PFSK-1 (cell line): ENCODE data around the gene ISM2.

Experiments used
- POLR2AphosphoS5 ChIP-seq: IDR thresholded peaks from 2 replicates; pipeline ENCODE4 v1.6.1; 2012; ENCODE audit warnings: low read depth, mild to moderate bottlenecking, control low read depth, low read length, moderate library complexity
- SIN3A ChIP-seq: IDR thresholded peaks from 2 replicates; pipeline ENCODE4 v1.6.1; 2012; ENCODE audit warnings: mild to moderate bottlenecking, low read length, moderate library complexity, borderline replicate concordance; ENCODE audit not compliant: insufficient read depth
- TAF1 ChIP-seq: IDR thresholded peaks from 2 replicates; pipeline ENCODE4 v1.6.1; 2012; ENCODE audit warnings: low read length, control low read depth, borderline replicate concordance; ENCODE audit not compliant: insufficient read depth
- TF ChIP-seq, protein P1 (sequence below), 2 experiments: IDR thresholded peaks; 2 replicates each; pipeline versions ENCODE4 v1.6.1 to v1.8.0; 2011 to 2012; ENCODE audit warnings: low read depth in 2 of 2, low read length in 2 of 2, control low read depth in 1 of 2, inconsistent platforms in 1 of 2, mild to moderate bottlenecking in 1 of 2, moderate library complexity in 1 of 2; ENCODE audit not compliant: insufficient read depth in 1 of 2

DNA sequence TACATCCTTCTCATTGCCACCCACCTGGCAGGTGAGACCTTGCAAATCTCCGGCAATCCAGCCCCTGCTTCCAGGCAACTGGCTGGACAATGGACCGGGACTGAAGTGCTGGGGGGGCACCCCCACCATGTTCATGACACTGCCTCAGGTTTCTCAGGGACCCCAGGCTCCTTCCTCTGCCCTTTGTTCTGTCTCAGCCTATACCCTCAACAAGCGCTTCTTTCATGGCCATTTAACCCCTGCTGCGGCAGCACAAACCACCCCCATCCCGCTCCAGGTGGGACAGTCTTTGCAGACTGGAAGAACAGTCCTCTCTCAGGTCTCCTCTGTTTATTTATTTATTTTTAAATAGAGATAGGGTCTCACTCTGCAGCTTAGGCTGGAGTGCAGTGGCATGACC is 7.6 kb downstream of the ISM2 start:
- TF ChIP-seq TAF1 = no peak
- no peak for TF ChIP-seq POLR2AphosphoS5
- TF ChIP-seq, protein P1, sequence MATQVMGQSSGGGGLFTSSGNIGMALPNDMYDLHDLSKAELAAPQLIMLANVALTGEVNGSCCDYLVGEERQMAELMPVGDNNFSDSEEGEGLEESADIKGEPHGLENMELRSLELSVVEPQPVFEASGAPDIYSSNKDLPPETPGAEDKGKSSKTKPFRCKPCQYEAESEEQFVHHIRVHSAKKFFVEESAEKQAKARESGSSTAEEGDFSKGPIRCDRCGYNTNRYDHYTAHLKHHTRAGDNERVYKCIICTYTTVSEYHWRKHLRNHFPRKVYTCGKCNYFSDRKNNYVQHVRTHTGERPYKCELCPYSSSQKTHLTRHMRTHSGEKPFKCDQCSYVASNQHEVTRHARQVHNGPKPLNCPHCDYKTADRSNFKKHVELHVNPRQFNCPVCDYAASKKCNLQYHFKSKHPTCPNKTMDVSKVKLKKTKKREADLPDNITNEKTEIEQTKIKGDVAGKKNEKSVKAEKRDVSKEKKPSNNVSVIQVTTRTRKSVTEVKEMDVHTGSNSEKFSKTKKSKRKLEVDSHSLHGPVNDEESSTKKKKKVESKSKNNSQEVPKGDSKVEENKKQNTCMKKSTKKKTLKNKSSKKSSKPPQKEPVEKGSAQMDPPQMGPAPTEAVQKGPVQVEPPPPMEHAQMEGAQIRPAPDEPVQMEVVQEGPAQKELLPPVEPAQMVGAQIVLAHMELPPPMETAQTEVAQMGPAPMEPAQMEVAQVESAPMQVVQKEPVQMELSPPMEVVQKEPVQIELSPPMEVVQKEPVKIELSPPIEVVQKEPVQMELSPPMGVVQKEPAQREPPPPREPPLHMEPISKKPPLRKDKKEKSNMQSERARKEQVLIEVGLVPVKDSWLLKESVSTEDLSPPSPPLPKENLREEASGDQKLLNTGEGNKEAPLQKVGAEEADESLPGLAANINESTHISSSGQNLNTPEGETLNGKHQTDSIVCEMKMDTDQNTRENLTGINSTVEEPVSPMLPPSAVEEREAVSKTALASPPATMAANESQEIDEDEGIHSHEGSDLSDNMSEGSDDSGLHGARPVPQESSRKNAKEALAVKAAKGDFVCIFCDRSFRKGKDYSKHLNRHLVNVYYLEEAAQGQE (IDR thresholded peaks at IDR 0.05; ENCODE audit: insufficient read depth in 1 of 2, low read depth in 2 of 2, low read length in 2 of 2) = no peak
- TF ChIP-seq SIN3A = no peak
